ENCODE results near the gene EXOC3. TPM values are rescaled to one million over a fixed set of nuclear protein-coding genes. Genes with fewer than 3 reads are reported as not detected.

The EXOC3 gene
- total and polyA plus RNA-seq, 4 donors = 34.8 to 61.0 (median 51.9) TPM

GRCh38 chr5:451587-452458 lies 8.8 kb downstream of the EXOC3 start:
- DNase-seq (no peak), ATAC-seq (ENCODE audit: insufficient read depth, low FRiP score) (no peak)
- no peak overlapping the region for H3K4me3 ChIP-seq
- H3K9me3 ChIP-seq (ENCODE audit: control insufficient read depth in 4 of 4, insufficient read depth in 3 of 4, low read length in 3 of 4) = peaks cover 0 to 14% (median 5%) of the 10 kb centered on the region in 4 donors
- H3K27ac ChIP-seq (ENCODE audit: low read depth in 1 of 2, low read length in 1 of 2) = no peak overlapping the region
- no peaks in the 10 kb centered on the region for H3K27me3 ChIP-seq (ENCODE audit: control insufficient read depth in 3 of 3, insufficient read depth in 3 of 3, low read length in 2 of 3)
- no peak for TF ChIP-seq CTCF (IDR thresholded peaks at IDR 0.05; ENCODE audit: control extremely low read depth, extremely low read depth)
- WGBS, 2 donors = 79 to 87% methylated on average over 5 of the region's 5 CpGs
- H3K4me1 ChIP-seq (ENCODE audit: control insufficient read depth in 5 of 5, insufficient read depth in 5 of 5, low read length in 5 of 5) = peaks cover 0 to 6% (median 0%) of the 10 kb centered on the region in 5 donors
- no peak overlapping the region for H3K9ac ChIP-seq (ENCODE audit: insufficient read depth in 1 of 2, low read length in 2 of 2)
- H3K36me3 ChIP-seq (ENCODE audit: control insufficient read depth in 4 of 4, insufficient read depth in 4 of 4, low read length in 4 of 4) = peaks cover 35 to 66% (median 60%) of the 10 kb centered on the region in 4 donors

- TF ChIP-seq CTCF (IDR thresholded peaks at IDR 0.05; ENCODE audit: control extremely low read depth, extremely low read depth) = no peak
- Histone ChIP-seq H3K4me1 (ENCODE audit: control insufficient read depth in 5 of 5, insufficient read depth in 5 of 5, low read length in 5 of 5) (peaks cover 0 to 6% (median 0%) of the 10 kb centered on the region in 5 donors), H3K27me3 (ENCODE audit: control insufficient read depth in 3 of 3, insufficient read depth in 3 of 3, low read length in 2 of 3) (no peaks in the 10 kb centered on the region), H3K4me3 (no peak overlapping the region), H3K27ac (ENCODE audit: low read depth in 1 of 2, low read length in 1 of 2) (no peak overlapping the region), H3K9ac (ENCODE audit: insufficient read depth in 1 of 2, low read length in 2 of 2) (no peak overlapping the region), H3K36me3 (ENCODE audit: control insufficient read depth in 4 of 4, insufficient read depth in 4 of 4, low read length in 4 of 4) (peaks cover 31 to 61% (median 56%) of the 10 kb centered on the region in 4 donors), H3K9me3 (ENCODE audit: control insufficient read depth in 4 of 4, insufficient read depth in 3 of 4, low read length in 3 of 4) (peaks cover 0 to 14% (median 5%) of the 10 kb centered on the region in 4 donors)
- ATAC-seq (ENCODE audit: insufficient read depth, low FRiP score) = no peak
- 95 to 96% methylated on average over 17 of the region's 17 CpGs for WGBS, 2 donors
- no peak for DNase-seq
Observed at GRCh38 chr5:452978-453710, 10.2 kb downstream of the EXOC3 start.

GRCh38 chr5:453725-454481 lies 10.9 kb downstream of the EXOC3 start:
- Histone ChIP-seq H3K27ac (ENCODE audit: low read depth in 1 of 2, low read length in 1 of 2) (no peak overlapping the region), H3K9ac (ENCODE audit: insufficient read depth in 1 of 2, low read length in 2 of 2) (no peak overlapping the region), H3K36me3 (ENCODE audit: control insufficient read depth in 4 of 4, insufficient read depth in 4 of 4, low read length in 4 of 4) (peaks cover 31 to 60% (median 49%) of the 10 kb centered on the region in 4 donors), H3K4me3 (no peak overlapping the region), H3K4me1 (ENCODE audit: control insufficient read depth in 5 of 5, insufficient read depth in 5 of 5, low read length in 5 of 5) (peaks cover 0 to 3% (median 0%) of the 10 kb centered on the region in 5 donors), H3K9me3 (ENCODE audit: control insufficient read depth in 4 of 4, insufficient read depth in 3 of 4, low read length in 3 of 4) (peaks cover 0 to 14% (median 5%) of the 10 kb centered on the region in 4 donors), H3K27me3 (ENCODE audit: control insufficient read depth in 3 of 3, insufficient read depth in 3 of 3, low read length in 2 of 3) (no peaks in the 10 kb centered on the region)
- TF ChIP-seq CTCF (IDR thresholded peaks at IDR 0.05; ENCODE audit: control extremely low read depth, extremely low read depth) = no peak
- ATAC-seq (ENCODE audit: insufficient read depth, low FRiP score) (no peak), DNase-seq (no peak)
- 93 to 97% methylated on average over 16 of the region's 16 CpGs for WGBS, 2 donors

Measured in lung (tissue), 12 donors.